GM12878 (cell line): ENCODE measurements around the gene MMP7. TPM values are rescaled to one million over a fixed set of nuclear protein-coding genes. Genes with fewer than 3 reads are reported as not detected.

ENCODE experiments used
- ATAC-seq: fragments of 200-7000 bp; cut with Tn5 transposase; 3 replicates; pipeline ENCODE4 v1.9.1; 2020; ENCODE audit warnings: mild to moderate bottlenecking, moderate library complexity
- BruUV-seq: library from RNA; stranded (reverse); fragments of 400-500 nt; replicated peaks from 2 replicates; lab custom pipeline; 2021; lab: Mats Ljungman, UMichigan
- CTCF ChIA-PET: fragments of 300-600 bp; sonication (Branson Sonifier 250); formaldehyde crosslinking; extraction: SDS; loops from one replicate; lab custom pipeline; 2021; ENCODE audit warnings: inconsistent platforms; lab: Yijun Ruan, JAX
- POLR2A ChIA-PET: fragments of 350-600 bp; formaldehyde crosslinking; extraction: SDS; loops from one replicate; lab custom pipeline; 2021; ENCODE audit warnings: inconsistent platforms; lab: Charles Lee
- RAD21 ChIA-PET: fragments of 300-600 bp; sonication (Branson Sonifier 250); formaldehyde crosslinking; loops from one replicate; lab custom pipeline; 2023; ENCODE audit warnings: antibody characterized with exemption; ENCODE audit not compliant: unreplicated experiment; lab: Charles Lee
- SMC1A ChIA-PET: fragments of 300-600 bp; sonication (Branson Sonifier 250); formaldehyde crosslinking; loops from one replicate; lab custom pipeline; 2023; ENCODE audit not compliant: unreplicated experiment, uncharacterized antibody; lab: Charles Lee
- DNase-seq: peaks from one replicate; pipeline ENCODE4 v3.0.0-alpha.2; 2011; ENCODE audit warnings: low read depth, low spot score
- FAIRE-seq: peaks from 3 replicates; lab custom pipeline; 2011; peaks lifted over from hg19 to GRCh38; lab: Jason Lieb, UNC
- H2AFZ ChIP-seq: 2 replicates; pipeline ENCODE4 v1.6.0; 2011; ENCODE audit warnings: low read depth, low read length, control low read depth; ENCODE audit not compliant: control insufficient read depth
- H3K27ac ChIP-seq: 2 replicates; pipeline ENCODE4 v1.5.1; 2011; ENCODE audit warnings: control low read depth; ENCODE audit not compliant: control insufficient read depth, insufficient read depth
- H3K27me3 ChIP-seq, 2 experiments: replicated peaks in 1 of 2; 2 replicates each; pipeline versions ENCODE4 v1.6.0 to v1.6.1; 2011; ENCODE audit warnings: low read length in 1 of 2; ENCODE audit not compliant: control insufficient read depth in 2 of 2, insufficient read depth in 2 of 2
- H3K36me3 ChIP-seq, 2 experiments: 2 replicates each; pipeline ENCODE4 v1.5.1; 2011; ENCODE audit warnings: low read length in 1 of 2; ENCODE audit not compliant: control insufficient read depth in 2 of 2, insufficient read depth in 2 of 2
- H3K4me1 ChIP-seq: 2 replicates; pipeline ENCODE4 v1.6.1; 2011; ENCODE audit warnings: mild to moderate bottlenecking, low read length, moderate library complexity, mixed read lengths; ENCODE audit not compliant: control insufficient read depth, insufficient read depth
- H3K4me2 ChIP-seq: 2 replicates; pipeline ENCODE4 v1.6.0; 2011; ENCODE audit warnings: control low read depth; ENCODE audit not compliant: control insufficient read depth, insufficient read depth
- H3K4me3 ChIP-seq: fragments of 200-600 bp; sonication (generic); 2 replicates; pipeline ENCODE4 v1.5.1; 2016
- H3K79me2 ChIP-seq: 2 replicates; pipeline ENCODE4 v1.6.0; 2011; ENCODE audit warnings: low read length; ENCODE audit not compliant: control insufficient read depth, insufficient read depth
- H3K9ac ChIP-seq: 2 replicates; pipeline ENCODE4 v1.8.0; 2011; ENCODE audit warnings: low read length, control low read depth, mixed read lengths; ENCODE audit not compliant: control insufficient read depth, insufficient read depth
- H3K9me3 ChIP-seq: replicated peaks from 3 replicates; pipeline ENCODE4 v1.5.1; 2011; ENCODE audit warnings: mild to moderate bottlenecking, low read length; ENCODE audit not compliant: control insufficient read depth, insufficient read depth
- H4K20me1 ChIP-seq: 2 replicates; pipeline ENCODE4 v1.6.0; 2011; ENCODE audit not compliant: control insufficient read depth, insufficient read depth
- ATF7 ChIP-seq: fragments of 450-650 bp; IDR thresholded peaks from 2 replicates; pipeline ENCODE4 v1.6.1; 2016; ENCODE audit warnings: low read depth, mild to moderate bottlenecking
- BACH1 ChIP-seq: fragments of 450-650 bp; IDR thresholded peaks from 2 replicates; pipeline ENCODE4 v1.6.1; 2017; ENCODE audit warnings: mild to moderate bottlenecking, borderline replicate concordance
- FOXM1 ChIP-seq: IDR thresholded peaks from 2 replicates; pipeline ENCODE4 v1.6.1; 2012; ENCODE audit warnings: low read depth, mild to moderate bottlenecking, inconsistent platforms, low read length, moderate library complexity
- IKZF1 ChIP-seq: fragments of 450-650 bp; conservative IDR thresholded peaks from 2 replicates; pipeline ENCODE4 v1.6.1; 2017; ENCODE audit warnings: antibody characterized with exemption, mild to moderate bottlenecking
- IKZF2 ChIP-seq, 2 experiments: fragments of 450-650 bp; IDR thresholded peaks; 2 replicates each; pipeline ENCODE4 v1.6.1; 2017; ENCODE audit warnings: mild to moderate bottlenecking in 2 of 2, moderate library complexity in 2 of 2
- IRF4 ChIP-seq: IDR thresholded peaks from 2 replicates; pipeline ENCODE4 v1.6.1; 2011; ENCODE audit warnings: low read depth, low read length
- JUNB ChIP-seq: IDR thresholded peaks from 2 replicates; pipeline ENCODE4 v1.6.1; 2016; ENCODE audit warnings: antibody characterized with exemption, mild to moderate bottlenecking
- MTA2 ChIP-seq: fragments of 450-650 bp; IDR thresholded peaks from 2 replicates; pipeline ENCODE4 v1.6.1; 2016; ENCODE audit warnings: low read depth, mild to moderate bottlenecking, moderate library complexity
- NFIC ChIP-seq: IDR thresholded peaks from 2 replicates; pipeline ENCODE4 v1.6.1; 2012; ENCODE audit warnings: low read depth, mild to moderate bottlenecking, inconsistent platforms, low read length, moderate library complexity
- PKNOX1 ChIP-seq: fragments of 450-650 bp; IDR thresholded peaks from 2 replicates; pipeline ENCODE4 v1.6.1; 2016; ENCODE audit warnings: mild to moderate bottlenecking
- RUNX3 ChIP-seq: IDR thresholded peaks from 2 replicates; pipeline ENCODE4 v1.6.1; 2012; ENCODE audit warnings: low read length, inconsistent platforms
- SRF ChIP-seq, 2 experiments: IDR thresholded peaks; 2 replicates each; pipeline ENCODE4 v1.6.1; 2011; ENCODE audit warnings: low read depth in 2 of 2, low read length in 2 of 2, mild to moderate bottlenecking in 1 of 2, moderate library complexity in 1 of 2
- TCF12 ChIP-seq: IDR thresholded peaks from 2 replicates; pipeline ENCODE4 v1.6.1; 2011; ENCODE audit warnings: low read depth, mild to moderate bottlenecking, low read length
- YBX1 ChIP-seq: fragments of 450-650 bp; IDR thresholded peaks from 2 replicates; pipeline ENCODE4 v1.6.1; 2016; ENCODE audit warnings: antibody characterized with exemption
- ZBED1 ChIP-seq: IDR thresholded peaks from 2 replicates; pipeline ENCODE4 v1.6.1; 2016; ENCODE audit warnings: borderline replicate concordance
- in situ Hi-C: fragments of 300-500 bp; cut with MboI; formaldehyde crosslinking; loops from 9 replicates; pipeline ENCODE4 v1.14.3; 2018; ENCODE audit warnings: mixed read lengths
- intact Hi-C: fragments of 100-400 bp; cut with micrococcal nuclease; formaldehyde crosslinking; loops from one replicate; pipeline ENCODE4 v1.14.2; 2022; ENCODE audit not compliant: unreplicated experiment
- polyA plus RNA-seq, 11 experiments: library from polyadenylated mRNA; depleted of rRNA in 4 of 11; unstranded in 6 of 11; stranded (reverse) in 5 of 11; fragments of >200 nt; fragmentation: Nextera tagmentation in 4 of 11; fragmentation: Illumina TruSeq in 1 of 11; extraction: Ambion mirVana in 4 of 11; extraction: Trizol in 1 of 11; gene quantifications; 1 replicate in 1 of 11; 2 replicates in 10 of 11; pipeline versions ENCODE4 v1.2.1 to v1.2.3, GENCODE V29; 2011 to 2016; ENCODE audit warnings: inconsistent platforms in 2 of 11, missing spikeins in 2 of 11, low read depth in 1 of 11
- total RNA-seq, 4 experiments: library from RNA; depleted of rRNA in 3 of 4; stranded (reverse); fragments of >200 nt in 3 of 4; fragmentation: Illumina TruSeq in 1 of 4; extraction: Trizol in 1 of 4; gene quantifications; 2 replicates each; pipeline versions ENCODE4 v1.2.1 to v1.2.3, GENCODE V29; 2013 to 2021
- TF ChIP-seq, protein P1 (sequence below): fragments of 450-650 bp; IDR thresholded peaks from 2 replicates; pipeline ENCODE4 v1.6.1; 2017; ENCODE audit warnings: mild to moderate bottlenecking, moderate library complexity
- TF ChIP-seq, protein P2 (sequence below): fragments of 450-650 bp; IDR thresholded peaks from 2 replicates; pipeline ENCODE4 v1.6.1; 2017; ENCODE audit warnings: low read depth, mild to moderate bottlenecking, moderate library complexity
- TF ChIP-seq, protein P3 (sequence below): IDR thresholded peaks from 2 replicates; pipeline ENCODE4 v1.6.1; 2012; ENCODE audit warnings: low read length, inconsistent platforms

MMP7 gene
- total and polyA plus RNA-seq, 10 of the 15 experiments (the other 5 are each of a cell fraction or from before 2014, with no cell fraction given) = 0.63 to 18.0 (median 1.1) TPM

- H3K9ac ChIP-seq = no peak overlapping the region
- H3K4me3 ChIP-seq = no peak overlapping the region
- RAD21 ChIA-PET = interaction anchor here (1.1 to 8.1 kb wide), 13 partner anchors 10 to 39 kb away, joined by 3 to 102 read pairs (median 12); no protein-coding TSS in a partner anchor
- H2AFZ ChIP-seq = no peak overlapping the region
- H4K20me1 ChIP-seq = no peaks in the 10 kb centered on the region
- FAIRE-seq (no peak), DNase-seq (no peak), ATAC-seq (peak; percentile 38)
- H3K79me2 ChIP-seq = no peaks in the 10 kb centered on the region
- no peaks in the 10 kb centered on the region; the same call in 2 of the 3 replicates for H3K9me3 ChIP-seq
- SMC1A ChIA-PET = interaction anchor here (0.7 to 17.3 kb wide), 18 partner anchors 10 to 147 kb away, joined by 3 to 322 read pairs (median 4); no protein-coding TSS in a partner anchor
- BruUV-seq = no TSS peak
- H3K4me1 ChIP-seq = peaks cover 12% of the 10 kb centered on the region; the same call in 1 of the 2 replicates
- POLR2A ChIA-PET = interaction anchor here (0.5 to 5.7 kb wide), 9 partner anchors 11 to 31 kb away, joined by 3 to 59 read pairs (median 9); no protein-coding TSS in a partner anchor
- no peaks in the 10 kb centered on the region for H3K36me3 ChIP-seq
- CTCF ChIA-PET = interaction anchor here (1.0 to 4.9 kb wide), 4 partner anchors 12 to 36 kb away, joined by 3 to 28 read pairs (median 12); no protein-coding TSS in a partner anchor
- H3K4me2 ChIP-seq = peak overlapping the region; percentile 22; the same call in 1 of the 2 replicates
- in situ Hi-C loops = no loop called here
- no peaks in the 10 kb centered on the region for H3K27me3 ChIP-seq
- H3K27ac ChIP-seq = no peak overlapping the region
- intact Hi-C loops = no loop called here
- 0 out of 2 replicates have a peak, but pooled peaks have one; percentile 5 for TF ChIP-seq IRF4
- TF ChIP-seq JUNB = peak; percentile 27; the same call in 1 of the 2 replicates
- TF ChIP-seq BACH1 = no peak
- TF ChIP-seq, protein P1, sequence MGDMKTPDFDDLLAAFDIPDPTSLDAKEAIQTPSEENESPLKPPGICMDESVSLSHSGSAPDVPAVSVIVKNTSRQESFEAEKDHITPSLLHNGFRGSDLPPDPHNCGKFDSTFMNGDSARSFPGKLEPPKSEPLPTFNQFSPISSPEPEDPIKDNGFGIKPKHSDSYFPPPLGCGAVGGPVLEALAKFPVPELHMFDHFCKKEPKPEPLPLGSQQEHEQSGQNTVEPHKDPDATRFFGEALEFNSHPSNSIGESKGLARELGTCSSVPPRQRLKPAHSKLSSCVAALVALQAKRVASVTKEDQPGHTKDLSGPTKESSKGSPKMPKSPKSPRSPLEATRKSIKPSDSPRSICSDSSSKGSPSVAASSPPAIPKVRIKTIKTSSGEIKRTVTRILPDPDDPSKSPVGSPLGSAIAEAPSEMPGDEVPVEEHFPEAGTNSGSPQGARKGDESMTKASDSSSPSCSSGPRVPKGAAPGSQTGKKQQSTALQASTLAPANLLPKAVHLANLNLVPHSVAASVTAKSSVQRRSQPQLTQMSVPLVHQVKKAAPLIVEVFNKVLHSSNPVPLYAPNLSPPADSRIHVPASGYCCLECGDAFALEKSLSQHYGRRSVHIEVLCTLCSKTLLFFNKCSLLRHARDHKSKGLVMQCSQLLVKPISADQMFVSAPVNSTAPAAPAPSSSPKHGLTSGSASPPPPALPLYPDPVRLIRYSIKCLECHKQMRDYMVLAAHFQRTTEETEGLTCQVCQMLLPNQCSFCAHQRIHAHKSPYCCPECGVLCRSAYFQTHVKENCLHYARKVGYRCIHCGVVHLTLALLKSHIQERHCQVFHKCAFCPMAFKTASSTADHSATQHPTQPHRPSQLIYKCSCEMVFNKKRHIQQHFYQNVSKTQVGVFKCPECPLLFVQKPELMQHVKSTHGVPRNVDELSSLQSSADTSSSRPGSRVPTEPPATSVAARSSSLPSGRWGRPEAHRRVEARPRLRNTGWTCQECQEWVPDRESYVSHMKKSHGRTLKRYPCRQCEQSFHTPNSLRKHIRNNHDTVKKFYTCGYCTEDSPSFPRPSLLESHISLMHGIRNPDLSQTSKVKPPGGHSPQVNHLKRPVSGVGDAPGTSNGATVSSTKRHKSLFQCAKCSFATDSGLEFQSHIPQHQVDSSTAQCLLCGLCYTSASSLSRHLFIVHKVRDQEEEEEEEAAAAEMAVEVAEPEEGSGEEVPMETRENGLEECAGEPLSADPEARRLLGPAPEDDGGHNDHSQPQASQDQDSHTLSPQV = peak; percentile 13; the same call in 1 of the 2 replicates
- TF ChIP-seq IKZF2 (IDR thresholded peaks at IDR 0.05) = peak; percentile 40 to 48; a peak in 2 of 4 replicates
- TF ChIP-seq TCF12 = no peak
- TF ChIP-seq SRF (IDR thresholded peaks at IDR 0.05; ENCODE audit: low read depth in 2 of 2, low read length in 2 of 2) = no peak
- TF ChIP-seq PKNOX1 = peak; percentile 54
- TF ChIP-seq ATF7 = no peak
- TF ChIP-seq FOXM1 = peak; percentile 60; the same call in 1 of the 2 replicates
- TF ChIP-seq YBX1 = no peak
- TF ChIP-seq, protein P2, sequence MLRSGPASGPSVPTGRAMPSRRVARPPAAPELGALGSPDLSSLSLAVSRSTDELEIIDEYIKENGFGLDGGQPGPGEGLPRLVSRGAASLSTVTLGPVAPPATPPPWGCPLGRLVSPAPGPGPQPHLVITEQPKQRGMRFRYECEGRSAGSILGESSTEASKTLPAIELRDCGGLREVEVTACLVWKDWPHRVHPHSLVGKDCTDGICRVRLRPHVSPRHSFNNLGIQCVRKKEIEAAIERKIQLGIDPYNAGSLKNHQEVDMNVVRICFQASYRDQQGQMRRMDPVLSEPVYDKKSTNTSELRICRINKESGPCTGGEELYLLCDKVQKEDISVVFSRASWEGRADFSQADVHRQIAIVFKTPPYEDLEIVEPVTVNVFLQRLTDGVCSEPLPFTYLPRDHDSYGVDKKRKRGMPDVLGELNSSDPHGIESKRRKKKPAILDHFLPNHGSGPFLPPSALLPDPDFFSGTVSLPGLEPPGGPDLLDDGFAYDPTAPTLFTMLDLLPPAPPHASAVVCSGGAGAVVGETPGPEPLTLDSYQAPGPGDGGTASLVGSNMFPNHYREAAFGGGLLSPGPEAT = peak; percentile 44
- TF ChIP-seq ZBED1 = no peak
- TF ChIP-seq RUNX3 = peak; percentile 96
- TF ChIP-seq, protein P3, sequence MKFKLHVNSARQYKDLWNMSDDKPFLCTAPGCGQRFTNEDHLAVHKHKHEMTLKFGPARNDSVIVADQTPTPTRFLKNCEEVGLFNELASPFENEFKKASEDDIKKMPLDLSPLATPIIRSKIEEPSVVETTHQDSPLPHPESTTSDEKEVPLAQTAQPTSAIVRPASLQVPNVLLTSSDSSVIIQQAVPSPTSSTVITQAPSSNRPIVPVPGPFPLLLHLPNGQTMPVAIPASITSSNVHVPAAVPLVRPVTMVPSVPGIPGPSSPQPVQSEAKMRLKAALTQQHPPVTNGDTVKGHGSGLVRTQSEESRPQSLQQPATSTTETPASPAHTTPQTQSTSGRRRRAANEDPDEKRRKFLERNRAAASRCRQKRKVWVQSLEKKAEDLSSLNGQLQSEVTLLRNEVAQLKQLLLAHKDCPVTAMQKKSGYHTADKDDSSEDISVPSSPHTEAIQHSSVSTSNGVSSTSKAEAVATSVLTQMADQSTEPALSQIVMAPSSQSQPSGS = peak; percentile 50; the same call in 1 of the 2 replicates
- TF ChIP-seq NFIC = peak; percentile 74
- TF ChIP-seq IKZF1 = peak; percentile 47
- peak; percentile 29 for TF ChIP-seq MTA2
These were observed 46.6 kb upstream of the MMP7 start for GRCh38 chr11:102577182-102577581.
